Measurements from ENCODE around the gene SEMA6A.

The SEMA6A gene

DNA sequence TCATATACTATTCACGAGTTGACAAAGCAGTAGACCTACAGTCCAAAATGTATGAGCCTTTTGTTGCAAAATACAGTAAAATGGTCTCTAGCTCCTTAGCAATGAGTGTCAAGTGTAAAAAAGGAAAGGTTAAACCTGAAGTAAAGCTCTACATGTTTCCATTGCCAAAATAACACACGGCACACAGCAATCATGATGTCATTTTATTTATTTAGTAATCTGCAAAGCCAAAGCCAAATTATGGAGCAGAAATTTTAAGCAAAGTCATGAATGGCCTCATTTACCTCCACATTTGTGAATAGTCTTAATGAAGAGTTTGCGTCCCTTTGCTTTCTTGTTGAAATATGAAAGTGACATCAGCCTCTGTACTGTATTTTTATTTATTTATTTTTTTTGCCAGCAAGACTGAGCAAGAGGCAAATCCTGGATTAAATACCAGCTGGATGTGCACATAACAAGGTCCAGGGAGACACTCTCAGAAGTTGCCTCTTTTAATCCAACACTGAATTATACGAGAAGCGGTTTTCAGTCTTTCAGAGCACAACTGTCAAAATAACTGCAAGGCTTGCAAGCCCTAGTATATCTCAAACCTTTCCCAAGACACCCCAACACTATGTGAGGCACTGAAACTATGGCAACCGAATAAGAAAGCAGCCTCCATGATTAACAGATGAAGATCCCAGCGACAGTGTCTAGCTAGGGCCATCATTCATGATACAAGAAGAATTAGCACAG, 9.7 kb downstream of the SEMA6A start:
- no peak overlapping the region for H3K4me3 ChIP-seq (ENCODE audit: control insufficient read depth, low read depth, low read length)
- no peak for DNase-seq (ENCODE audit: low read depth)
- TF ChIP-seq, protein P1, sequence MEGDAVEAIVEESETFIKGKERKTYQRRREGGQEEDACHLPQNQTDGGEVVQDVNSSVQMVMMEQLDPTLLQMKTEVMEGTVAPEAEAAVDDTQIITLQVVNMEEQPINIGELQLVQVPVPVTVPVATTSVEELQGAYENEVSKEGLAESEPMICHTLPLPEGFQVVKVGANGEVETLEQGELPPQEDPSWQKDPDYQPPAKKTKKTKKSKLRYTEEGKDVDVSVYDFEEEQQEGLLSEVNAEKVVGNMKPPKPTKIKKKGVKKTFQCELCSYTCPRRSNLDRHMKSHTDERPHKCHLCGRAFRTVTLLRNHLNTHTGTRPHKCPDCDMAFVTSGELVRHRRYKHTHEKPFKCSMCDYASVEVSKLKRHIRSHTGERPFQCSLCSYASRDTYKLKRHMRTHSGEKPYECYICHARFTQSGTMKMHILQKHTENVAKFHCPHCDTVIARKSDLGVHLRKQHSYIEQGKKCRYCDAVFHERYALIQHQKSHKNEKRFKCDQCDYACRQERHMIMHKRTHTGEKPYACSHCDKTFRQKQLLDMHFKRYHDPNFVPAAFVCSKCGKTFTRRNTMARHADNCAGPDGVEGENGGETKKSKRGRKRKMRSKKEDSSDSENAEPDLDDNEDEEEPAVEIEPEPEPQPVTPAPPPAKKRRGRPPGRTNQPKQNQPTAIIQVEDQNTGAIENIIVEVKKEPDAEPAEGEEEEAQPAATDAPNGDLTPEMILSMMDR (IDR thresholded peaks at IDR 0.05; ENCODE audit: control insufficient read depth, insufficient read depth, low read depth, low read length, missing control alignments), result no peak

DNA sequence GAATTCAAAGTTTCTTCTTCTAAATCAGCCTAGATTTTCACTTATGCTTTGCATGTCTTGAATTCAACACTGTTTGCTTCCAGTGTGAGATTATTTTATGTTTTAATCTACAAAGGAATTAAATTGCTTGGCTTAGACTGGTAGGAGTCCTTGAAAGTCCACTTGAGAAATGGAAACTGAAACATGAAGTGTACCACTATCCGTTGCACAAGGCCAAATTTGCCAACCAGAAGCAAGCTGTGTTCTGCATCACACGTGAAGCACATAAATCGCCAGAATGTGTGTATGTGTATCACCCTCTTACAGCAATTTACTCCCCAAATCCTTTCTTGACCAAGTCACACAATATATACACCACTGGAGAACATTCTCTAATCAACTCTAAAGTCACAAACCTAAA, 10.3 kb downstream of the SEMA6A start:
- TF ChIP-seq, protein P1 (IDR thresholded peaks at IDR 0.05; ENCODE audit: control insufficient read depth, insufficient read depth, low read depth, low read length, missing control alignments), result no peak
- DNase-seq (ENCODE audit: low read depth), result no peak
- H3K4me3 ChIP-seq (ENCODE audit: control insufficient read depth, low read depth, low read length), result no peak overlapping the region

DNA sequence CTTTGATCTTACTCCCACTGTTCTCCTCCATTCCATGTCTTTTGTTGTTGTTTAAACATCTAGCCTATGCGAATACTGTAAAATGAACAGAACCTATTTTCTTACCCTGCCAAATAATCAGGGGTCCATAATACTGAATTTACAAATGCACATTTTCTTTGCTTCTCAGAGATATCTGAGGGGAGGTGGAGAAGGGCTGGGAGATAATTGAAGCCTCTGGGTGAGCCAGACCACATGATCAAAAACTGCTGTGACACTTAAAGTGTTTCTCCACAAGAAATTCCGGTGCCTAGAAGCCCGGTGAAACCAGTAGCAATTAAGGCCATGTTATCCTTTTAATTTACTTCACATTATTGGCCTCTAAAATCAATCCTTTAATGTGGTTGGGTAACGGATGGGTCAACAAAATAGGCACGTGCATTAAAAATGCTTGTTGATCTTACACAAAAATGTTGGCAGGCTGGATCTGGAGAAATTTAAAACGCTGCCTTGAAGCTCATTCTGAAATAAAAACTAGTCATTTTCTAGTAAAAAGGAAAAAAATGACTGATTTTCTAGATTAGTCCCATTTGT, 10.8 kb downstream of the SEMA6A start:
- DNase-seq (ENCODE audit: low read depth), result no peak
- TF ChIP-seq, protein P1 (IDR thresholded peaks at IDR 0.05; ENCODE audit: control insufficient read depth, insufficient read depth, low read depth, low read length, missing control alignments), result no peak
- no peak overlapping the region for H3K4me3 ChIP-seq (ENCODE audit: control insufficient read depth, low read depth, low read length)

DNA sequence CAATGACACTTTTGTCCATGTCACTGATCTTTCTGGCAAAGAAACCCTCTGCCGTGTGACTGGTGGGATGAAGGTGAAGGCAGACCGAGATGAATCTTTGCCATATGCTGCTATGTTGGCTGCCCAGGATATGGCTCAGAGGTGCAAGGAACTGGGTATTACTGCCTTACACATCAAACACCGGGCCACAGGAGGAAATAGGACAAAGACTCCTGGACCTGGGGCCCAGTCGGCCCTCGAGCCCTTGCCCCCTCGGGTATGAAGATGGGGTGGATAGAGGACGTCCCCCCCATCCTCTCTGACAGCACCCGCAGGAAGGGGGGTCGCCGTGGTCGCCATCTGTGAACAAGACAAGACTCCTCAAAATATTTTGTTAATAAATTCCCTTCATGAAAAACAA, 12.0 kb downstream of the SEMA6A start:
- no peak for DNase-seq (ENCODE audit: low read depth)
- H3K4me3 ChIP-seq (ENCODE audit: control insufficient read depth, low read depth, low read length), result no peak overlapping the region
- TF ChIP-seq, protein P1 (IDR thresholded peaks at IDR 0.05; ENCODE audit: control insufficient read depth, insufficient read depth, low read depth, low read length, missing control alignments), result no peak

DNA sequence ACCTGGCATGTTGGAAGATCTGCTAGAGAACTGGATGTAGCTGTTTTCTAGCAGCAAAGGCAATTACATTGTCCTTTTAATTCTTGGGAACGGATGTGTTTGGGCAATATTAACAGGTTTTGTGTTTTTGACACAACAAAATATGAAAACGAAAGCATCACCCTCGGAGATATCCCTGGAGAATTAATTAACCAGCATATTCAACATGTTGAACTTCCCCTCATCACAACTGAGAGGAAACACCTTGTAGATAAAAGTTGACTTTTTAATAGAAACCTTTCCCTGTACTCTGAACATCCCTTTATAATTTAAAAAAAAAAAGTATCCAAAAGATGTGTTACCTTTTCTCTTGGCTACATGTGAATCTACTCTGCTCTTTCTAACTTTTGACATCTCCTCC, 13.0 kb downstream of the SEMA6A start:
- H3K4me3 ChIP-seq (ENCODE audit: control insufficient read depth, low read depth, low read length), result no peak overlapping the region
- TF ChIP-seq, protein P1 (IDR thresholded peaks at IDR 0.05; ENCODE audit: control insufficient read depth, insufficient read depth, low read depth, low read length, missing control alignments), result no peak
- DNase-seq (ENCODE audit: low read depth), result no peak

DNA sequence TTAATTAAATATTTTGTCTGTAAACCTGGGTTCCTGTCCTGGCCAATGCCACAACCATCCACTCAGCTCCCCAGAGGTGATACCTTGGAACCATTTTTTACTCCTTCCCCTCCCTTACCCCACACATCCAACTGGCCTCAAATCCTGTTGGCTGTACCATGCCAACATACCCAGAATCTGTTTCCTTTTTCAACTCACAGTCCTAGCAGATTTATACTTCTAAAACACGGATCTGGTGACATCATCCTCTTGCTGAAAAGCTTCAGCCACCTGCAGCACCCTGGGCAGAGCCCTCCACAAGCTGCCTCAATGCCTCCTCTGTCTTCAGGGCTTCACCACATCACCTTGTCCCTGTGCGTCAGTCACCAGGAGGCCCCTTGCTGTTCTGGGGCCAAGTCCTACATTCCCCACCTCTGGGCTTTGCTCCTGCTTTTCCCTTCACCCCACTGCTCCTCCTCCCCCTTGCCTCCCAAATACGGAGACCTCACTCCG, 14.9 kb downstream of the SEMA6A start:
- H3K4me3 ChIP-seq (ENCODE audit: control insufficient read depth, low read depth, low read length), result no peak overlapping the region
- DNase-seq (ENCODE audit: low read depth), result no peak
- TF ChIP-seq, protein P1 (IDR thresholded peaks at IDR 0.05; ENCODE audit: control insufficient read depth, insufficient read depth, low read depth, low read length, missing control alignments), result no peak

All from AG09309 (cell line).